Stomach (tissue), 4 donors: ENCODE data around the gene CYP2A7.

ENCODE experiments used
- CTCF ChIP-seq, 7 experiments: fragments of 450-650 bp in 4 of 7; fragments of 200-600 bp in 3 of 7; sonication (generic) in 3 of 7; IDR thresholded peaks; one replicate each; pipeline ENCODE4 v1.5.1; 2016 to 2019; ENCODE audit warnings: antibody characterized with exemption in 7 of 7, control low read depth in 2 of 7, mild to moderate bottlenecking in 1 of 7
- POLR2AphosphoS5 ChIP-seq, 3 donors: sonication (generic); formaldehyde crosslinking; IDR thresholded peaks; one replicate each; pipeline ENCODE4 v1.6.1; 2016; ENCODE audit warnings: antibody characterized with exemption in 3 of 3

GRCh38 chr19:40829205-40829604 lies 52.8 kb downstream of the CYP2A7 start:
- TF ChIP-seq POLR2AphosphoS5 (IDR thresholded peaks at IDR 0.05) (no peak), CTCF (IDR thresholded peaks at IDR 0.05) (no peak)
